GM19023 (cell line): ENCODE results near the gene ACTA2.

Source experiments
- ATAC-seq: cut with Tn5 transposase; IDR thresholded peaks from one replicate; pipeline ENCODE4 v1.9.1; 2021; ENCODE audit warnings: mild to moderate bottlenecking, moderate library complexity; ENCODE audit not compliant: unreplicated experiment

ACTA2 gene

DNA sequence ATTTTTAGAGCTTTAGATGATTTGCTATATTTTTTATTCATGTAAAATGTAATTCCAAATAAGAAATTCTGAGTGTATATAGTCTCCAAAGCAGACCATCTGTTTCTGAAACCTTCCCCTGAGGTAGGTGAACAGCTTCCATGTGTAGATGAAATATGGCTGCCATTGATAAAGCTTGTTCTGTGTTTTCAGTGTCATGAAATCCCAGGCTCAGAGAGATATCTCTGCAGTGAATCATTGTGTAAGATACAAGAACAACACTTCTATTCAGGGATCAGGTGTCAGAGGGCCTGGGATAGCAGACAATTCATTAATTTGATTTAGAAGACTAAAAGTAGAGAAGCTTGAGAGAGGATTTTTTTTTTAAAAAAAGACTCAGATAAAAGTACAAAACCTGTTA is 29.1 kb downstream of the ACTA2 start:
- no peak for ATAC-seq

DNA sequence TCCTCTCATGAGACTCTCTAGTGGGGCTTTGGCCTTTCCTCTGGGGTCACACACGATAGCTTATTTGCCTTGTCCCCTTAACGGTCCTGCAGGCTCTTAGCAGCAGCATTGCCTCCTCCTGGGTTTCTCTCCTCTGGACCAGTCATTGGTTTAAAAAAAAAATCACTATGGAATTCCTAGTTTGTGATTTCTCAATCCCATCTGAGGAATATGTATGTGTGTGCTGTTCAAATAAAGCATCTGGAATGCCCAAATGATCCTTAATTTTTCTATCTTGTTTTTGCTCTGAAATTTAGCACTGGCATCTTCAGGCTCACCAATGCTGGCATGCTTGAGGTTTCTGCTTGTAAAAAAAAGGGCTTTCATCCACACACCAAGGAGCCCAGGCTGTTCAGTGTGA is 30.5 kb downstream of the ACTA2 start:
- ATAC-seq: no peak

DNA sequence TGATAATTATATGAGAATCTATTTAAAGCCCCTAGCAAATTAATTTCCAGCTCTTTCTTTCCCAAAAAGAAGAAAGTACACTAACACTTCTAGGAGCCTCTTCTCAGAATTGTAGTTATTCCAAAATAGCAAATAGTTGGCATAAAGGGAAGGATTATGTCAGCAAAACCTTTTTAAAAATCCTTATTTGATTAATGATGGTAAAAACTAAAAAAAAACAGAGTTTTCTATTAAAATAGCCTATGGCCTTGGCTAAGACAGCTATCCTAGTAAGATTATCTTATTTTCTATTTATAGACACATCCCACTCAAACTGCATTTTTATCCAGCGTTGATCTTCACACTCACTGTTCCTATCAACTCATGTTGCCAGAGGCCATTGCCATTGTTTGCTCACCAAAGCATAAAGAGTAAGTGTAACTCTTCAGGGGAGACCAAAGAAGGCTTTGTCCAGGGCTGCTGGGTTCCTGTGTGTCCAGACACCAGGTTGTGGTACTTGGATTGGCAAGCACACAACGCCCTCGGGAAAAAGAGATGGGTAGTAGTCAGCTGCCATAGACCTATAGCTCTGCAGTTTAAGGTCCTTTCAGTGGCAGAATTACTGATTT is 31.5 kb downstream of the ACTA2 start:
- ATAC-seq: no peak

DNA sequence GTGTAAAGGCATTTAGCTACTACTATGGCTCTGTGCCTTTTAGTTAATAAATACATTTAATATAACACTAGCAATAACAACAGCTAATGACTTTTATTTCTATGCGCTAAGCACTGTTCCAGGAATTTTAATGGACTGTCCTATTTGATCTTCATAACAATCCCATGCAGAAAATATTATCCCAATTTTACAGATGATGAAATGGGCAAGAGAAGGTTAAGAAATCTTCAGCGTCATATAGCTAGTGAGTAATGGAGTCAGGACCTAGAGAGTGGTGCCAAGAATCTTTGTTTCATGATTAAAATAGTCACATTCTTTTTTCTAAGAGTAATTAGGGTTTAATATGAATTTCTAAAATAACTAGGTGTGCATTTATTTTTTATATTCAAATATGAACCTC is 32.4 kb downstream of the ACTA2 start:
- ATAC-seq: no peak

DNA sequence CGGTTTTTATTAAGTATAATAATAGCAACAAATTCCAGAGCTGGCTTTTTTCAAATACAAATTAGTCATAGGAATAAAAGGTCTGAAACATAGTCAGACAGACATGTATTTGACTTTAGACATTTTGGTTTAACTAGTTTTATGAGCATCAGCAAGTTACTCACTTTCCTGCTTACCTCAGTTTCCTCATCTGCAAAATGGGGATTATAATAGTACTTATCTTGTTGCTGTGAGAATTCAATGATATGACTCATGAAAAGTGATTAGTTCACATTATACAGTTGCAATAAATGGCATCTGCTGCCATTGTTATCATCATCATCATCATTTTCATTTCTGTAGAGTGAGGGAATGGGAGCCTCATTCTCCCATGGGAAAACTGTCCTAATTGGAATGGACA is 33.5 kb downstream of the ACTA2 start:
- ATAC-seq: no peak

DNA sequence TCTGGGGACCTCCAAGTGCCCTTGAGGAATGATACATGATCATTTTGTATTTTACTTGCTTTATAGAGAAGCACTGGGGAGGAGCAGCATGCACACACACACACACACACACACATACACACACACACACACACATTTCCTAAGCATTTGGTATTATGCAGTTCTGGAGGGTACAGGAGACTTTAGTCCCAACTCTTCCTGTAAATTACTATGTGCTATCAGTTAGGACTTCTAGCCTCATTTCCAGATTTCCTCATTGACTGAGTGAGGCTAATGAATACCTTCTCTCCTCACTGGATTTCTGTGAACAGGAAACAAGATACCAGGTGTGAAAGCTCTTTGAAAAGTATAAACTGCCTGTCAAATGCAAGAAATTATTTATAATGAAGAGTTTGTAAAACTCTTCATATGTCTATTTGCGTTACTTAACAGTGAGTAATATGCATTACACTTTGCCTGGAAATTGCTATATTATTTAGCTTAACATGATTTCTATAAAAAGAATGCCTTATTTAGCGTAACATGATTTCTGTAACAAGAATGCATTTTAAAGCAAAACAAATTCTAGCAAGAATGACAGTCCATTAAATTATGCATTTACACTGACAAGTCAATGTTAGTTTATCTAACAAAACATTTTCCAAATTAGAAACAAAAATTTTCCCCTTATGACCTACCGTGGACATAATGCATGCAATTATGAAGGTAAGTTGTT is 34.2 kb downstream of the ACTA2 start:
- ATAC-seq: no peak

DNA sequence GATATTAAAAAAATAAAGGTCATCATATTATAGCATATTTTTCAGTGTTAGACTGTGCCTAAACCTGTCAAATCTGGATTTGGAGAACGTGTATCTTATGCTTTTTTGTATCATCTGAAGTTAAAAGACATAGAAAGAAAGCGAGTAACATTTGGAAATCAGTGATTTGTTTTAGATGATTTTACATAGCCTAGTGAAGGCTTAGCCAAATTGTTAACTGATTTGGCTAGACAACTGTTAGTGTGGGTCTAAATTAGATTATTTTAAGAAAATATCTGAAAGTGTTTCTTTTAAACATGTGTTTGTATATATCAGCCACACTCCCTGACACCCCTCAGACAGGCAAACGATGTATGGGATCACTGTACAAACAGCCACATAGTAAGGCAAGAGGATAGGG is 35.6 kb downstream of the ACTA2 start:
- no peak for ATAC-seq

DNA sequence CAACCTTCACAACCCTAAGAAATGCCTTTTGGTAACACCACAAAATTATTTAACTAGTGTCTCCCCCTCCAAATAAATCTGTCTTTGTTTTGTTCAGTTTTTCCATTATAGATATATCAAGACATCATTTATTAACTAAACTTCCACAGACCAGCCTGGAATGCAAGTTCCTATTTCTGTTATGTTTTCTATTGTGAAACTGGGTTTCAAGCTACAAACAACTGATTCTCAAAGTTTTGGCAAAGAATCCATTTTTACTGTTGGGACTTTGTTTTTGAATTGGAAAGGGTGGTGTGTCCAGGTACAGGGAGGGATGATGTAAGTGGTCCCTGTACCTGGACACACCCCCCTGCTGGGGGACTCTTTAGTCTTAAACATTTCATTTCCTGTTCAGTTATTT is 36.3 kb downstream of the ACTA2 start:
- no peak for ATAC-seq

DNA sequence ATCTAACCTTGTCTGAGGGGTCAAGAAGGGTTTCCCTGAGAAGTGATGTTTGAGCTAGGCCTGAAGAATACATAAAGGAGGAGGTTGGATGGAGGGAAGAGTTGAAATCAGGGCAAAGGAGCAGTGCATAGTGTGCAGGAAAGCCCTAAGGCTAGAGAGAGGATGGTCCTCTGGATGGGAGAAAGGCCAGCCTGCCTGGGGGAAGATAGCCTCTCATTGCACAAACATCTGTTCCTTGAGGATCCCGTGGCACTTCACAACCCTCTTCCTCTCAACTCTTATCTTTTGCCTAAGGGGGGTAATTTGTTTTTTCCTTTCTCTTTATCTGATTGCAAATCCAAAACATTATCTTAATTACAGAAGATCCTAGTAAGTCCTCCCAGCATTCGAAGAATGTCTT is 36.8 kb downstream of the ACTA2 start:
- ATAC-seq: no peak

DNA sequence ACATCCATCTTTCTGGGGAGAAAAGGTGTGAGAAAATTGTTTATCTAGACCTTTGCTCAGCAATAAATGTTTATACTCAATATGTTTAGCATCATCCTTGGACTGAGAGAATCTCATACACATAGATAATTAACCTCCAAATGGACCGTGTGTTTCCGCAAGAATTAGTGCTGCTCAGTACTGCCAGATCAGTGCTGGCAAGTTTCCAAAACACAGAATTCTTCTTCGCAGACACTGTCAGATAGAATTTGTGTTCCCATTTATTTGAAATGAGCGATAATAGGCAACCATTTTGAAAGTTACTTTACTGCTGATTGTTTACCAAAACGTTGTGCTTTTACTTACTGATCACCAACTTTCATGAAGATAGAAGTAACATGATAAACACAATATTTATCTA is 38.8 kb downstream of the ACTA2 start:
- ATAC-seq: no peak

DNA sequence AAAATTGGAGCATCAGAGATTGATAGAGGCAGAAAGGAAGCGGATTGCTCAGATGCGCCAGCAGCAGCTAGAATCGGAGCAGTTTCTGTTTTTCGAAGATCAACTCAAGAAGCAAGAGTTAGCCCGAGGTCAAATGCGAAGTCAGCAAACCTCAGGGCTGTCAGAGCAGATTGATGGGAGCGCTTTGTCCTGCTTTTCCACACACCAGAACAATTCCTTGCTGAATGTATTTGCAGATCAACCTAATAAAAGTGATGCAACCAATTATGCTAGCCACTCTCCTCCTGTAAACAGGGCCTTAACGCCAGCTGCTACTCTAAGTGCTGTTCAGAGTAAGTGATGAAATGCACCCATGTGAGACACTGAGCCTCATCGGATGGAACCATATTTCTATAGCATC is 39.4 kb downstream of the ACTA2 start:
- ATAC-seq: no peak

DNA sequence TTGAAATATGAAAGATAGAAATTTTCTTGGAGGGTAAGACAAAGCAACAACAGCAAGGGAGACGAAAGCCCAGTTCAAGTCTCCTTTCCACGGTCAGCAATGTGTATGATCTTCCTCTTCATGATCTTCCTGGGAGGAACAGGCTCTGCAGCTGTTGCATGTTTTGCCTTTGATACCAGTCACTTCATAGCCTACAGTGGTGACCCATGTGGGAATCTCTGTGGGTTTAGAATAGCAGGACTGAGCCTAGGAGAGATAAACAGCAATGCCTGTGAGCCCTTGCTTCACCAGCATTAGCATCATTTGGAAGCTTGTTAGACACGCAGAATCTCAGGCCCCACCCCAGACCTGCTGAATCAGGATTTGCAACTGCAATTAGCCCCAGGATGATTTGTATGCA is 40.7 kb downstream of the ACTA2 start:
- ATAC-seq: no peak

DNA sequence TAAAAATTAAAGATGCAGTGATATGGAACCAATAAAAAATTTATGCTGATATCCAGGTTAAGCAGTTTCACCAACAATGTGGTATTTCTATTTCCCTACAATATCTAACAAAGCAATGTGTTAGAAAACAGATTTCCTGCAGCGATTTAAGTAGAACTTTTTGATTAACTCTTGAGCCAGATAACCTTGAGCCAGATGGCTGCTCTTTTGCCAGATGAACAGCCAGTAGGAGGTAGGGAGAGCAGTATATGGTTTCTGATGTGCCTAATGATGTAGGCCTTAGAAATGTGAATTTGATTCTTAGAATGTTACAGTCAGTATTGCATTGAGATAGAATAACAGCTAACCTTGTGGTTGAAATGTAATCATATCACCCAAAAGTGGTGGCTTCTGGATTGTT is 41.5 kb downstream of the ACTA2 start:
- no peak for ATAC-seq

DNA sequence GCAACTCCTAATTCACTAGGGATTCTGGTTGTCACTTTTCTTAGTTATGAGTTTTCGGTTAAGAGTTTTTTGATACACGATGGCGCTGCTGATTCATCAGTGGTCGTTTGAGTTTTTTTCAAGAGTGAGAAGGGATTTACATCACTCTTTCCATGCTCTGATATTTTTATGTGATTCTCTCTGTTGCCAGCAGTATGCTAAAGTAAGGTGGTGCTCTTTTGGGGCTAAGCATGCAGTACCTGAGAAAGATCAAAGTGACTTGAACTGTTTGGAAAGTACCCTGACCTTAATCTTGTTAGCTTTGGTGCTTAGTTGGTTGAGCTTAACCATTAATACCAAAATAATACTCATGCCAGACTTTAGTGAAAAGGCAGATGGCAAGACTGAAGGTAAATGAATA is 44.4 kb downstream of the ACTA2 start:
- no peak for ATAC-seq

DNA sequence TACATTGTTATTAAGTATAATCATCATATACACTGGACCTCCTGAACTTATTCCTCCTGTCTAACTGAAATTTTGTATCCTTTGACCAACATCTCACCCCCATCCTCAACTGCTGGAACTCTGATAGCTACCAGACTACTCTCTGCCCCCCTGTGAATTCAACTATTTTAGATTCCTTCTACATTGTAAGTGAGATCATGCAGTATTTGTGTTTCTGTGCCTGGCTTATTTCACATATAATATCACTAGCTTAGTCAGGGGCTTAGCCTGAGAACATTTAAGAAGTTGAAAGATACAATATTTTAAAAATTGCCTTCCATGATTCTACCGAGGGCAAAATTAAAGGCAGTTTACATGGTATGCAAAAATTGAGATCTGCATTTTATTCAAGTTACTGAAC is 45.7 kb downstream of the ACTA2 start:
- ATAC-seq: no peak

DNA sequence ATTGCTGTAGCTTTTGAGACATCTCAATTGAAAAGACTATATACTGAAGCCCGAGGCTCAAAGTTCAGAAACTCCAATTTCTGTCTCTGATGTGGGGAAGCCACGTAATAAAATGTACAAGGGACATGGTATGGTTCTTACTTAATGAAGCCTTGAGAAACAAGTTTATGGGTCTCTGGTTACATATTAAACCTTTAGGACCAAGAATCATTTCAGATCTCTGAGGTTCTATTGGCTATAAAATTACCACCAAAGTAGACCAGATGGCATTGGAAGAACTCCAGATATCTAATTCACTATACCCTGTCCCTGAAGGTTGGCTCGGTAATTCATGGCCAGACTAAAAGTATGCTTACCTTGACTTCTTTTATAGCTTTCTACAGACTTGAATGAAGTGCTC is 48.9 kb downstream of the ACTA2 start:
- ATAC-seq: no peak

DNA sequence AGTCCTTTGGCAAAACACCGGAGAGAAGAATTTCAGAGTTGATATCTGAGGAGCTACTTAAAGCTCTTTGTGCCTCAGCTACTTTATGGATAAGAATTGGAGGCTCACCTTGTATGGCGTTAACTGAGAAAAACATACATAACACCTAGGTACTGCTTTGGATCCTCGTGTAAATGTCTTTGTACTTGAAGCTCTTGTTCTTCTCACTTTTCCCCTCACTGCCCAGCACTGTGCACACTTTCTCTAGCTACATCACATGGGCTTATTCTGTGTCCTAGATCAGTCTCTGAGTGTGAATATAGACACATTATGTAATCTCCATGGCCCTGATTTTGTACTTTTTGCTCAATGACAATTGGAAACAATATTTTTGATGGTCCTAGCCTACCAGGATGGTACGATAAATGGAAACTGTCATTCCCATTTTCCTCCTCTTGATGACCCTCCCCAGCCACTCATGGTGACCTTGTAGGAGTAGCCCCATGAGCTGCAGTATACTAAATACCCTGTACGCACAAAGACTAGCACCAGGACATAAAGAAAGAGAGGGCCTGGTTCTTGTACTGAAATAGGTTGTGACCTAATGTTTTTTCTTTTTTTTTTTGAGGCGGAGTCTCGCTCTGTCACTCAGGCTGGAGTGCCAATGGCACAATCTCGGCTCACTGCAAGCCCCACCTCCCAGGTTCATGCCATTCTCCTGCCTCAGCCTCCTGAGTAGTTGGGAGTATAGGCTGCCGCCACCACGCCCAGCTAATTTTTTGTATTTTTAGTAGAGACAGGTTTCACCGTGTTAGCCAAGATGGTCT is 50.4 kb downstream of the ACTA2 start:
- ATAC-seq: peak; percentile 32

DNA sequence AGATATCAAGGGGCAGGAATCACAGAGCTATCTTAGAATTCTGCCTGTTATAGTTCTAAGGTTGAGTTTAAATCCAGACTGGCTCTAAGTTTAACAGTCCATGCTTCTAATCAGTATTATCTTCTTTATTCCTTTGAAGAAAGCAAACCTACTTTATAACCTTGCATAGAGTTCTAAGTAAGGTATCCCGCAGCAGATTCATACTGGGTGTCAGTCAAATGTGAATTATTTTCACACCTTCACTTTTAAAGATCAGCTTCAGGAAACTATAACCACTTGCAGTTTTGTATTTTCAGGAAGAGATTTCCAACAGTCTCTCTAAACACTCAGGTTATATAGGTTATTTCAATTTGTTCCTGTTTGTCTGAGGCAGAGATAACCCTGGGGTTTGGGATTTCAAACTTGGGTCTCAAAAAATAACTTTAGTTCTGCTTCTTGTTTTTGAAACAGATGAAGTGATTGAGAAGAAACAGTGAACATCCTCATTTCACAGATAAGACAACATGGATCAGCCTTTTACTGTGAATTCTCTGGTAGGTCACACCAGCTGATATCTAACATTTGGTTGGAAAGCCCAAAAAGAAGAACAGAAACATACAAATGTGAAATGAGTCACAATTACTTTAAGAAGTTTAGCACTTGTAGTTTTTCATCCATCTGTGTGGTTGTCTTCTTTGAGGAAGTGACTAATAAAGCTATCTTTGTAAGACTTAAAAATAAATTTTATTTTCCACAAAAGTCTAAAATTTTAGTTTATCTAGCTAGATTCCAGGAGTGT is 51.2 kb downstream of the ACTA2 start:
- peak; percentile 77 for ATAC-seq

DNA sequence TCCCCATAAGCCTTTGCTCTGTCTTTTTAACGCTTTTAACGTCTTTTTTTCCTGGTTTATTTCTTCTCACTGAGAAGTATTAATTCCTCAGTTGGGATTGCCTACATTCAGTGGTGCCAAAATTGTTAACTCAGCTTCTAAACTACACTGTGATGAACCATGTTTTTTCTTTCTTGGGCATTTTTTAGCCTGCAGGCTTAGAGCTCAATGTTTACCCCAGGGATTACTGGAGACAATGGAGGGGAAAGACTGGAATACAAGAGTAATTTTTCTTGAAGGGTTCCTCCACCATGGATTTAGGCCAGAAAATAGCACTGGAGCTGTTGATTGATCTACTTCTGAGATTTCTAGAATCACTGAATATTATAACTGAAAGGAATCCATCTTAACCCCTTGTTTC is 52.7 kb downstream of the ACTA2 start:
- no peak for ATAC-seq

DNA sequence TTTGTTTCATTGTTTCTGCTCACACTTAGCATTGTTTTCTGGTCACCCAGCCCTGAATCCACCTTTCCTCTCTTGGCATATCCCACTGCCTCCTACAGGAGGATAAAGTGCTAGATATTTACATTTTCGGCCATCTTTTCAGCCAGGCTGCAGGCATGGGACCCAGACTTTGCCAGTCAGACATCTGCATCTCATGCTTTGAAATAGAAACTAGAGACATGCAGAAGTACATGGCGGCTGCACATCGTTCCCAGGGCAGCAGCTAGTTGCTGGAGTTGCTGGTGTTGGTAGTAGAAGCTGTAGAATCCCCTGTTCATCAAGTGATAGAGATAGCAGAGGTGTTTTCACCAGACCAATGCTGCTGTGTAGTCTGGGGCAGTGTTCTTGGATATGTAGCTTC is 53.8 kb downstream of the ACTA2 start:
- no peak for ATAC-seq
